NCI-H2227 treated with DMSO at 0.1 percent for 48 hours (cell line): ENCODE measurements around the gene CCDC91.
"Not testable (repeated sequence)": the region's sequence is repeated elsewhere in the genome, so short reads cannot be mapped to it uniquely, and the experiment has no call there.

Experiments used
- DNase-seq: peaks from one replicate; lab custom pipeline; 2025; lab: John Stamatoyannopoulos, UW

Gene CCDC91

DNA sequence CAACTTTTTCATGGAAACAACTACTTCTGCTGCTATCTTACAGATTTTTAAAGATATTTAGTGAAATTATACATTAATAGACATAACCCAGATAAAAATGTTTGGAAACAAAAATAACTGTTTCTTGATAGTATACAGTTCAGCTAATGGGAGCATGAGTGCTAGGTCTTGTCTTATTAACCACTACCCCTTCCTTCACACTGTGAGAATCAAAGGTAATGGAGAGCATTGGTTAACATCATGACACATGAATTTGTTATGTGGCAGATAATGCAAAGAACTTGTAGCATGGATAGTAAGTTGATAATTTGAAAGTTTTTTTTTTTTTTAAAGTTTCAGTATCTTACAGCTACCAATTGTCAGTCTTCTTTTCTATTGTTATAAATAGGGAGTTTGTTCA is 44.2 kb downstream of the CCDC91 start:
- DNase-seq = no peak

- DNase-seq = no peak
Observed at GRCh38 chr12:28235015-28235414, 44.8 kb downstream of the CCDC91 start.

DNA sequence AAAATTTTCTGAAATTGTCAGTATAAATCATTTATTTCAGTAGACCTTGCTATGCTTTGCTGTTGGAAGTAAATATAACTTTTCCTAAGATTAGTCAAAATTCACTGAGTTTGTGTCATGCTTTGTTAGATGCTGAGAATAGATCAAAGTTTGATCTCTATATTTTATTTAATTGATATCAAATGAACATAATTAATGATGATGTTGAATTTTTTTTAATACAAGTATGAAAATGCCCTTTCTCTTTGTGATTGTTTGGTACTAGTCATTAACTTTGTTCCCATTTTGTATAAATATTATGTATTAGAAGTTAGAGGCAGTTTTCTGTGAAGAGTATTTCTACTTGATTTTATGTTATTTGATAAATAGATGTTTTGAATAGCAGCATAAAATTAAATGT is 45.7 kb downstream of the CCDC91 start:
- DNase-seq = no peak

DNA sequence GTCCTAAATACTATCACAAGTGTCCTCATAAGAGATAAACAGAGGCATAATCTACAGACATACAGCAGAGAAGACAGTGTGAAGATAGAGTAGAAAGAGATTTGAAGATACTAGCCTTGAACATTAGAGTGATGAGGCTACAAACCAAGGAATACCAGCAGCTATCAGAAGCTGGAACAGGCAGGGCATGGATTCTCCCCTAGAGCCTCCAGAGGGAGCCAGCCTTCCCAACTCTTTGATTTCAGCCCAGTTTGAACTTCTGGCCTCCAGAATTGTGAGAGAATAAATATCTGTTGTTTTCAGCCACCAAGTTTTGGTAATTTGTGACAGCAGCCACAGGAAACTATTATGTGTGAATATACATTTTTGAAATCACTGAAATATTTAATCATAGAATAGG is 47.2 kb downstream of the CCDC91 start:
- no peak for DNase-seq

DNA sequence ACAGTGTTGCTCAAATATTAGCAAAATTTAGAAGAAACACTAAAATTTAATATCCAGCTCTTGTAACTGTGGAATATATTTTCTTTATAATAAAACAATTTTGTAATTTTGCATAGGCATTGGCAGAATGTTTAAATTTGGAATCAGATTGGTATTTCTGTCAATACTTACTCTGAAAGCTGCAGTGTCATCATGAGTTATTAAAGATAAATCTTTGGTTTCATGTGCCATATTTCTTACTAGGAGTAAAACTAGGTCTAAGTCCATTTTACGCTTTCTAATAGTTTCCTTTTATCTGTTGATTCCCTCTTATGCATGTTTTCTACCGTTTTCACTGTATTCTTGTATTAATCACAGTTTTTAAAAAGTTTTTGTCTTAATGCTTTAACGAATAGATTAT is 49.7 kb downstream of the CCDC91 start:
- no peak for DNase-seq

GRCh38 chr12:28240853-28241252 is 50.6 kb downstream of the CCDC91 start:
- DNase-seq = no peak

DNA sequence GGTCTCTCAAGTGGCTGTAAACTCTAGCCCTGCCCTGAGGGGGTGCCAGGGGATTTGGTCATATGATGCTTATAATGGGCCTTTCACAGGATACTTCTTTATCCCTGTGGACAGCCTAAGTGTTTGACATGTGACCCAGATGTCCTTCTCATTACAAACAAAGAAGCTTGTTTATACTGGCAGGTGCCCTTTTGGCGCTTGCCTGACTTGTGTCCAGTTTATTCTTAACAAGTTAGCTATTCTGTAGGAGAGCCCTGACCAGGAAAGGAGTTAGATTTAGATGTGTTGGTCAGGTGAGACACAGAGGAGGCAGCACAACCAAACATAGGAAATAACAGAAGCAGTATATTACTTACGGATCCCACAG is 51.9 kb downstream of the CCDC91 start:
- DNase-seq = no peak

DNA sequence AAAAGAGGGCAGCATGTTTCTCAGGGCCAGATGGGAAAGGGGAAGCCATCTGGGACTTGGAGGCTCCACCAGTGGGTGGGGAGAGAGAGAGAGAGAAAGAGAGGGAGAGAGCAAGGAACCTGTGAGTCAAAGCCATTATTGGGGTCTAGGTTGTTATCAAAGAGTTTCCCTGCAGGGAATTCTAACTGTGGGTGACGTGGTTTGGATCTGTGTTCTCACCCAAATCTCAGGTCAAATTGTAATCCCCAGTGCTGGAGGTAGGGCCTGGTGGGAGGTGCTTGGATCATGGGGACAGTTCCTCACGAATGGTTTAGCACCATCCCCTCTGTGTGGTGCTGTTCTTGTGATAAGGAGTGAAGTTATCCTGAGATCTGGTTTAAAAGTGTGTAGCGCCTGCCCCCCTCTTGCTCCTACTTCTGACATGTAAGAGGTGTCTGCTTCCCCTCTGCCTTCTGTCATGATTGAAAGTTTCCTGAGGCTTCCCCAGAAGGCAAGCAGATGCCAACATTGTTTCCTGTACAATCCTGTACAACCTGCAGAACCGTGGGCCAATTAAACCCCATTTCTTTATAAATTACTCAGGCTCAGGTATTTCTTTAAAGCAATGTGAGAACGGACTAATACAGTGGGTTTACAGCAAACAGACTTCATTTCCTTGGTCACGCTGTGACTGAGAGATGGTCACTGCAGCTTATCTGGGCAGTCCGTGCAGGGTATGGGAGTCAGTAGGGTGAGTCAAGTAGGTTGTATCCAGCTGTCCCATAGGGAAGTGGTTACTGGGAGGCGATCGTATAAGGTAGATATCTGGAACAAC is 52.4 kb downstream of the CCDC91 start:
- DNase-seq = no peak

- no peak for DNase-seq
Observed at GRCh38 chr12:28243310-28243633, 53.0 kb downstream of the CCDC91 start.

DNA sequence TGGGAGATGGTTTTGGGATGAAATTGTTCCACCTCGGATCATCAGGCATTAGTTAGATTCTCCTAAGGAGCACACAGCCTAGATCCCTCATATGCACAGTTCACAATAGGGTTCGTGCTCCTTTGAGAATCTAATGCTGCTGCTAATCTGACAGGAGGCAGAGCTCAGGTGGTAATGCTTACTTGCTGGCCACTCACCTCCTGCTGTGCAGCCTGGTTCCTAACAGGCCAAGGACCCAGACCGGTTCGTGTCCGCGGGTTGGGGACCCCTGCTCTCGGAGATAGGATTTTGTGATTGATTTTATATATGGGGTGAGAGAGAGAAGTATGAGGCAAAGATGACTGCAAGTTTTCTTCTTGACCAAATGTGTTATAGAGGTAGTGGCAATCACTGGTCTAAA is 57.5 kb downstream of the CCDC91 start:
- no peak for DNase-seq

GRCh38 chr12:28248555-28249145 is 58.4 kb downstream of the CCDC91 start:
- DNase-seq = no peak

- DNase-seq = no peak
Observed at GRCh38 chr12:28253161-28253641, 62.9 kb downstream of the CCDC91 start.

DNA sequence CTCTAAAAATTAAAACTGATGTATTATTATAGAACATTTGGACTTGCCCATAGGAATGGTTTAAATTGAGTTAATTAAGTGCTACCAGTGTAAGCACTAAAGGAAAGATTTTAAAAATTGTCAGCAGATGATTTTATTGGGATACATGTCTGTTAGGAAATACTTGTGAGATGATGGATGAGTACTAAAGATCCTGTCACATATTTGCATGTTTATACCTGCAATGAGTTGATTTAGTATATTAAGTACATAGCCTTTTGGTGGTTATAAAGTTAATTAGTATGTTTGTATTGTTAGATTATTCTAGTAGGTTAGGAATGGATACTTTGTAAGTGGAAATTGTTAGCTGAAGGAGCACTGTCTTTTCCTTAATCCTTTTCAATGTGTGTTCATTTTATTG is 67.2 kb downstream of the CCDC91 start:
- DNase-seq = no peak

GRCh38 chr12:28258998-28259397 is 68.7 kb downstream of the CCDC91 start:
- no peak for DNase-seq

DNA sequence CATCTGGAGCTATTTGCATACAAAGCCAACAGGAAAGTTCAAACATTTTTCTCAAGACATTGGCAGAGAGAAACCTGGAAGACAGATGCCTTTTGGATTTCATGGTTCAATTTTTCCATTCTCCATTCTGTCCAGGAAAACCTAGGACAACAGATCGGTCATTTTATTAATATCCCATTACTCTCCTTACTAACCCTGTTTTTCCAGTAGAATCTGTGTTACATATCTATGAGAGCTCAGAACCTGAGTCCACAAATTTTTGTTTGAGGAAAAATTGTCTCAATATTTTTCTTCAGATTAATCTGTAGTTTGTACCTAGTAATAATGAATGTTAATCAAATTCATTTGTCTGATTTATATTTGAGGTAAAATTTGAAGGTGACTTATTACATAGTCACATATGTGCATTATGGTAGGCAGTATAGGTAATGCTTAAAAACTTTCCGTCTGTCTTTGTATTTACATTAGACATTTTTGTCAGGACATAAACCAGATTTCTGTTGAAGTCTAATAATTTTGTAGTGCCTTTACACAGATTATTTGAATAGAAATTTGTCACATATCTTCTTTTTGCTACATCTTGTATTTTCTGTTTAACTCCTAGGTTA is 75.3 kb downstream of the CCDC91 start:
- no peak for DNase-seq

DNA sequence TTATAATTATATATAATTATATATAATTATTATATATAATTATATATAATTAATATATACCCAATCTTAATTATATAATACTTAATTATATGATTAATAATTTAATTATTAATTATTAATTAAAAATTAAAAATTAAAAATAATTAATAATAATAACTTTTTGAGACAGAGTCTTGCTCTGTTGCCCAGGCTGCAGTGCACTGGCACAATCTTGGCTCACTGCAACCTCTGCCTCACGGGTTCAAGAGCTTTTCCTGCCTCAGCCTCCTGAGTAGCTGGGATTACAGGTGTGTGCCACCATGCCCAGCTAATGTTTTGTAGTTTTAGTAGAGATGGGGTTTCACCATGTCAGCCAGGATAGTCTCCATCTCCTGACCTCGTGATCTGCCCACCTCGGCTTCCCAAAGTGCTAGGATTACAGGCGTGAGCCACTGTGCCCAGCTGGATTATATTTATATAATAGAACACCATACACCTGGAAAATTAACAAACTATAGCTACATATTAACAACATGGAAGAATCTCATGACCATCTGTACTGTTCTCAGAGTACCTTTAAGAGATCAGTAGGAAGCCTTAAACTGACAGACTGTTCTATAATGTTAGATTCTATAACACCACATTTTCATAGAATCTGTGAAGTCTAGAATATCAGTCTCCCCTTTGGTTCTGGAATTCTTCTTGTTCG is 77.8 kb downstream of the CCDC91 start:
- DNase-seq = not testable (repeated sequence)

GRCh38 chr12:28268608-28269229 is 78.5 kb downstream of the CCDC91 start:
- DNase-seq = no peak

DNA sequence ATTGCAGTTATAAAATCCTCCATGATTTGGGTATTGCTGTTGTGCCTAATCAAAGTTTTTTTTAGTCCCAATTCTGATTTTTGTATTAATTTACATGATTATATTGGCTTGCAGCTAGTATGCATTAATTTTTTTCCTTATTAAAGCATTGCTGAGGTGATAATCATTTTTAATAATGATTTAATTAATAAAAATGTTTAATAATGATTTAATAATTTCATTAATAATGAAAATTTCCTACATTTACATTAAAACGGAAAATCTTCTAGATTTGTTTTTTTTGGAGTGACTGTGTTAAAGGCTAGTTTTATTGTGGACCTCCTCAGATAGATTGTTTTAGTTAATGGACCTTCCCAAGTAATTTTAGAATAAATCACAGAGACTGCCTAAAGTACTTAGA is 79.6 kb downstream of the CCDC91 start:
- DNase-seq = no peak

DNA sequence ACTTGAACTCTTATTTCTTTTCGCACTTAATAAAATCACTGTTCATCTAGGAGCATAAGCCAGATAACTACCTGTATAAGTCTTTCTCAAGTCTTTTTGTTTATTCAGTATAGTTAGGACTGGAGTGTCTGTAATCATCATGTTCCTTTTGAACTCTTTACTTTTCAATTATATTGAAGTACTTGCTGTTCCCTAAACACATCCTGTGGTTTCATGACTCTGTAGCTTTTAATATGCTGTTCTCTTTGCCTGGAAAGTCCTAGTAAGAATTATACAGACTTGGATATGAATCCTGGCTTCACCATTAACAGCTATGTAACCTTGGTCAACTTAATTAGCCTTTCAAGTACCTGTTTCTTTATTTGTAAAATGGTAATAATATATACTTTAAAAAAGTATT is 88.2 kb downstream of the CCDC91 start:
- no peak for DNase-seq

DNA sequence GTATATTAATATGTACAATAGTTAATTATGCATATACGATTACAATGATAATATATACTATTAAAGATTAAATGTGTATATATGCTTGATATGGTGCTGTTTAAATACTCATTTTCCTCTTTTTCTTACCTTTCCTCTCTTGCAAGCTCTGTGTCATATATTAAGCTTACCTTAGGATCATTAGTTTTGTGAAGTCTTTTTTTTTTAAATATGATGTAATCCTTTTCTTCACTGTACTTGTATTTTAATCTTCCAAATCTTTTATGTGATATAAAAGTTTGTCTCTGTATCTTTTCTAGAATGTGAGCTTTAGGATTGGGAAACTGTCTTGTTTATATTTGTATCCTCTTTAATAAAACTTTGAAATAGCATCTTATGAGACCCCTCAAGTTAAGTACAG is 88.7 kb downstream of the CCDC91 start:
- no peak for DNase-seq

DNA sequence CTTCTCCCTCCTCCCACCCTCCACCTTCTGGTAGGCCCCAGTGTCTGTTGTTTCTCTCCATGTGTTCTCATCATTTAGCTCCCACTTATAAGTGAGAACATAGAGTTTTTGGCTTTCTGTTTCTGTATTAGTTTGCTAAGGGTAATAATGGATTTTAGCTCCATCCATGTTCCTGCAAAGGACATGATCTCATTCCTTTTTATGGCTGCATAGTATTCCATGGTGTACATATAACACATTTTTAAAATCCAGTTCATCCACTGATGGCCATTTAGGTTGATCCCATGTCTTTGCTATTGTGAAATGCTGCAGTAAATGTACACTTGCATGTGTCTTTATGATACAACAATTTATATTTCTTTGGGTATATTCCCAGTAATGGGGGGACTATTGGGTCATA is 96.1 kb downstream of the CCDC91 start:
- no peak for DNase-seq

- DNase-seq = no peak
Observed at GRCh38 chr12:28290262-28290661, 100.0 kb downstream of the CCDC91 start.

DNA sequence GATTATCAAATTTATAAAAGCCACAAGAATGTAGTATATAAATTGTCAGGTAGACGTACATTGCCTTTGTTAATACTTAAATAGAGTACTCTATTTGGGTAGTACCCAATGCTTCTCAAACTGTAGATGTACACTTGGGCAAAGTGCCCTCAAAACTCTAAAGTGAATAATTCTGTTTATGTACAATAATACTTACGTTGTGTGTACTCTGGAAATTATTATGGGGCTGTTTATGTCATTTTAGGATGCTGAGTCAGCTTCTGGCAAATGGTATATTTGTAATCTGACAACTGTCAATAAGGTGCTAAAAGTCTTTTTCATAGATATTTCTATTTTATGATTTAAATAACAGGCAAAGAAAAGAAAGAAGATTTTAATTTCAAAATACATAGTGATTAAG is 102.4 kb downstream of the CCDC91 start:
- DNase-seq = no peak
